ENCODE measurements around the gene RSPH6A. TPM values are rescaled to one million over a fixed set of nuclear protein-coding genes. Genes with fewer than 3 reads are reported as not detected.

RSPH6A gene
- total RNA-seq, 1 donor = 0.18 TPM

GRCh38 chr19:45842198-45842597 lies 27.1 kb upstream of the RSPH6A start:
- no peak for TF ChIP-seq CTCF (IDR thresholded peaks at IDR 0.05; ENCODE audit: insufficient read depth, low read length)
- H3K4me3 ChIP-seq (ENCODE audit: low read depth, low read length) = no peak overlapping the region
- no peak for DNase-seq (ENCODE audit: low read depth)

GRCh38 chr19:45834970-45835369 lies 19.9 kb upstream of the RSPH6A start:
- H3K4me3 ChIP-seq (ENCODE audit: low read depth, low read length) = no peak overlapping the region
- TF ChIP-seq CTCF (IDR thresholded peaks at IDR 0.05; ENCODE audit: insufficient read depth, low read length) = no peak
- no peak for DNase-seq (ENCODE audit: low read depth)

GRCh38 chr19:45828945-45829344 lies 13.8 kb upstream of the RSPH6A start:
- no peak for DNase-seq (ENCODE audit: low read depth)
- no peak for TF ChIP-seq CTCF (IDR thresholded peaks at IDR 0.05; ENCODE audit: insufficient read depth, low read length)
- no peak overlapping the region for H3K4me3 ChIP-seq (ENCODE audit: low read depth, low read length)

- no peak for DNase-seq (ENCODE audit: low read depth)
- H3K4me3 ChIP-seq (ENCODE audit: low read depth, low read length) = no peak overlapping the region
Measured at GRCh38 chr19:45828523-45828922, 13.4 kb upstream of the RSPH6A start.

GRCh38 chr19:45827459-45828093 lies 12.5 kb upstream of the RSPH6A start:
- H3K4me3 ChIP-seq (ENCODE audit: low read depth, low read length) = no peak overlapping the region
- no peak for DNase-seq (ENCODE audit: low read depth)
- TF ChIP-seq CTCF (IDR thresholded peaks at IDR 0.05; ENCODE audit: insufficient read depth, low read length) = no peak

More at GRCh38 chr19:45828523-45828922, 13.4 kb upstream of the RSPH6A start:
- no peak for TF ChIP-seq CTCF (IDR thresholded peaks at IDR 0.05; ENCODE audit: insufficient read depth, low read length)

GRCh38 chr19:45826934-45827333 lies 11.8 kb upstream of the RSPH6A start:
- no peak overlapping the region for H3K4me3 ChIP-seq (ENCODE audit: low read depth, low read length)
- TF ChIP-seq CTCF (IDR thresholded peaks at IDR 0.05; ENCODE audit: insufficient read depth, low read length) = no peak
- DNase-seq (ENCODE audit: low read depth) = no peak

Data from fibroblast of the aortic adventitia (primary cell).